ENCODE results near the gene SENP6.

DNA sequence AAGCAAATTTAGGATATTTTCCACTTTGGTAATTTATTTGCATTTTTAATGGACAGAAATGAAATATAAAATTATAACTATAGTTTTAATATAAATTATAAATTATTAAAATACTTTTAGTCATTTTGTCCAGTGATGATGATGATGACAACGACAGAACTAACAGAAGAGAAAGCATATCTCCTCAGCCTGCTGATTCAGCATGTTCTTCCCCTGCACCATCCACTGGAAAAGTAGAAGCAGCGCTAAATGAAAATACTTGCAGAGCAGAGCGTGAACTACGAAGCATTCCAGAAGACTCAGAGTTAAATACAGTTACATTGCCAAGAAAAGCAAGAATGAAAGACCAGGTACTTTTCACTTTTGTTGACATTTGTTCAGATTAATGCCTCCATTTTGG lies 64.9 kb downstream of the SENP6 start:
- TF ChIP-seq POLR2A (IDR thresholded peaks at IDR 0.05) = no peak
- TF ChIP-seq, protein P1, sequence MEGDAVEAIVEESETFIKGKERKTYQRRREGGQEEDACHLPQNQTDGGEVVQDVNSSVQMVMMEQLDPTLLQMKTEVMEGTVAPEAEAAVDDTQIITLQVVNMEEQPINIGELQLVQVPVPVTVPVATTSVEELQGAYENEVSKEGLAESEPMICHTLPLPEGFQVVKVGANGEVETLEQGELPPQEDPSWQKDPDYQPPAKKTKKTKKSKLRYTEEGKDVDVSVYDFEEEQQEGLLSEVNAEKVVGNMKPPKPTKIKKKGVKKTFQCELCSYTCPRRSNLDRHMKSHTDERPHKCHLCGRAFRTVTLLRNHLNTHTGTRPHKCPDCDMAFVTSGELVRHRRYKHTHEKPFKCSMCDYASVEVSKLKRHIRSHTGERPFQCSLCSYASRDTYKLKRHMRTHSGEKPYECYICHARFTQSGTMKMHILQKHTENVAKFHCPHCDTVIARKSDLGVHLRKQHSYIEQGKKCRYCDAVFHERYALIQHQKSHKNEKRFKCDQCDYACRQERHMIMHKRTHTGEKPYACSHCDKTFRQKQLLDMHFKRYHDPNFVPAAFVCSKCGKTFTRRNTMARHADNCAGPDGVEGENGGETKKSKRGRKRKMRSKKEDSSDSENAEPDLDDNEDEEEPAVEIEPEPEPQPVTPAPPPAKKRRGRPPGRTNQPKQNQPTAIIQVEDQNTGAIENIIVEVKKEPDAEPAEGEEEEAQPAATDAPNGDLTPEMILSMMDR (IDR thresholded peaks at IDR 0.05) = no peak
